Measurements from ENCODE around the gene NIP7.

GRCh38 chr16:69298261-69298660, 41.3 kb upstream of the NIP7 start:
- no peak for TF ChIP-seq CTCF (IDR thresholded peaks at IDR 0.05)
- TF ChIP-seq EZH2 (IDR thresholded peaks at IDR 0.05): no peak
- TF ChIP-seq EZH2phosphoT487 (IDR thresholded peaks at IDR 0.05): no peak

All from neural progenitor cell (in vitro differentiated cells).